SK-N-SH (cell line): ENCODE data around the gene KRT73.

ENCODE experiments used
- CTCF ChIP-seq: fragments of 200-600 bp; sonication (generic); IDR thresholded peaks from 2 replicates; pipeline ENCODE4 v1.6.1; 2017; ENCODE audit warnings: antibody characterized with exemption, mild to moderate bottlenecking, moderate library complexity
- EP300 ChIP-seq, 2 experiments: IDR thresholded peaks; 2 replicates each; pipeline versions ENCODE4 v1.4.0 to v1.6.1; 2012; ENCODE audit warnings: borderline replicate concordance in 1 of 2, low read depth in 1 of 2, low read length in 1 of 2
- FOXM1 ChIP-seq: IDR thresholded peaks from 2 replicates; pipeline ENCODE4 v1.4.0; 2012; ENCODE audit warnings: low read depth, mild to moderate bottlenecking
- GATA2 ChIP-seq: sonication (generic); formaldehyde crosslinking; IDR thresholded peaks from 2 replicates; pipeline ENCODE4 v1.5.0; 2020; ENCODE audit warnings: mild to moderate bottlenecking, missing genetic modification reagents
- MAX ChIP-seq: IDR thresholded peaks from 2 replicates; pipeline ENCODE4 v1.4.0; 2012; ENCODE audit warnings: low read depth
- PBX3 ChIP-seq: IDR thresholded peaks from 2 replicates; pipeline ENCODE4; 2012
- SMC3 ChIP-seq: IDR thresholded peaks from 2 replicates; pipeline ENCODE4 v1.6.1; 2012; ENCODE audit warnings: low read depth, low read length, improper control_type of control experiment
- USF1 ChIP-seq: IDR thresholded peaks from 2 replicates; pipeline ENCODE4 v1.4.0; 2012; ENCODE audit warnings: low read depth, borderline replicate concordance

- TF ChIP-seq EP300 (IDR thresholded peaks at IDR 0.05; ENCODE audit: borderline replicate concordance in 1 of 2, low read depth in 1 of 2, low read length in 1 of 2) = no peak
- TF ChIP-seq MAX = no peak
- no peak for TF ChIP-seq GATA2
- no peak for TF ChIP-seq PBX3
- TF ChIP-seq USF1 = no peak
- TF ChIP-seq CTCF = no peak
- TF ChIP-seq SMC3 = no peak
- TF ChIP-seq FOXM1 = no peak
These were observed 35.9 kb downstream of the KRT73 start for GRCh38 chr12:52582486-52582885.
